ENCODE results near the gene BCKDHA.

- TF ChIP-seq CTCF (IDR thresholded peaks at IDR 0.05; ENCODE audit: low read length) (no peak), EZH2 (optimal IDR thresholded peaks at IDR 0.05; ENCODE audit: low read depth, low read length) (no peak)
Observed at GRCh38 chr19:41409288-41409687, 11.7 kb downstream of the BCKDHA start.

Measured in MM.1S (cell line).